ENCODE results near the gene ACAD10. TPM values are rescaled to one million over a fixed set of nuclear protein-coding genes. Genes with fewer than 3 reads are reported as not detected.
A peak's percentile ranks its signal among the peaks of the same experiment; 100 is the strongest.

The ACAD10 gene
- total RNA-seq, 4 donors from 2014 or later = 49.0 to 198 (median 54.7) TPM

GRCh38 chr12:111756196-111756595 lies 70.3 kb downstream of the ACAD10 start:
- intact Hi-C loops (cut with DNase I; ENCODE audit: low total_unique reads) = no loop called here
- Histone ChIP-seq H3K4me1 (peaks cover 0 to 16% (median 7%) of the 10 kb centered on the region in 4 donors), H3K27ac (no peak overlapping the region), H3K27me3 (no peaks in the 10 kb centered on the region), H3K4me3 (no peak overlapping the region), H3K36me3 (no peaks in the 10 kb centered on the region), H3K9me3 (no peaks in the 10 kb centered on the region)
- 95% methylated on average over 13 of the region's 15 CpGs; no CpG with 5 or more reads in 1 of the 2 donors for WGBS, 2 donors (ENCODE audit: low coverage in 1 of 2)
- no peak for DNase-seq
- in situ Hi-C loops (cut with MboI; ENCODE audit: low pct_ligation_motif_present in 1 of 4, low pct_unique_long_range_greater_than_20kb in 1 of 4, low sequenced_read_pairs in 3 of 4) = loop anchor here in 3 of 4 donors (10.0 kb wide), 1 partner anchor 49 kb away; no protein-coding TSS in a partner anchor
- TF ChIP-seq EP300 (IDR thresholded peaks at IDR 0.05; ENCODE audit: low read depth) = no peak
- TF ChIP-seq, protein P1, sequence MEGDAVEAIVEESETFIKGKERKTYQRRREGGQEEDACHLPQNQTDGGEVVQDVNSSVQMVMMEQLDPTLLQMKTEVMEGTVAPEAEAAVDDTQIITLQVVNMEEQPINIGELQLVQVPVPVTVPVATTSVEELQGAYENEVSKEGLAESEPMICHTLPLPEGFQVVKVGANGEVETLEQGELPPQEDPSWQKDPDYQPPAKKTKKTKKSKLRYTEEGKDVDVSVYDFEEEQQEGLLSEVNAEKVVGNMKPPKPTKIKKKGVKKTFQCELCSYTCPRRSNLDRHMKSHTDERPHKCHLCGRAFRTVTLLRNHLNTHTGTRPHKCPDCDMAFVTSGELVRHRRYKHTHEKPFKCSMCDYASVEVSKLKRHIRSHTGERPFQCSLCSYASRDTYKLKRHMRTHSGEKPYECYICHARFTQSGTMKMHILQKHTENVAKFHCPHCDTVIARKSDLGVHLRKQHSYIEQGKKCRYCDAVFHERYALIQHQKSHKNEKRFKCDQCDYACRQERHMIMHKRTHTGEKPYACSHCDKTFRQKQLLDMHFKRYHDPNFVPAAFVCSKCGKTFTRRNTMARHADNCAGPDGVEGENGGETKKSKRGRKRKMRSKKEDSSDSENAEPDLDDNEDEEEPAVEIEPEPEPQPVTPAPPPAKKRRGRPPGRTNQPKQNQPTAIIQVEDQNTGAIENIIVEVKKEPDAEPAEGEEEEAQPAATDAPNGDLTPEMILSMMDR (IDR thresholded peaks at IDR 0.05) = no peak
- TF ChIP-seq POLR2AphosphoS5 (IDR thresholded peaks at IDR 0.05) = no peak
- TF ChIP-seq POLR2A (IDR thresholded peaks at IDR 0.05) = no peak

DNA sequence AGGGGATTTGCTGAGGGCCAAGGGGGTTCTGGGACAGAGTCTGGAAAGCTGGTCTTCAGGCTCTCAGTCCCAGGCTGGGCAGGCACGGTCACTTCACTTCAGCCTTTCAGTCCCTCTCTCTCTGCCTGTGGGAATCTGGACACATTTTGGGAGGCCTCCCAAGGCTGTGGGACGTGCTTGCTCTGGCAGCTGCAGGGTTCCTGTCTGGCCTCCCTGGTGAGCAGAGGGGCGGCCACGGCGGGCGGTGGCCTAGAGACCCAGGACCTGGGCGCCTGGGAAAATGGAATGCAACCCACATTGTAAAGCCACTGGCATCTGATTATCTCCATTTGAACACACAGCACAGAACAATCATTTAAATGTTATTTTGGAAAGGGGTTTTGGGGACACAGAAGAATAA lies 70.8 kb downstream of the ACAD10 start:
- no peak for DNase-seq
- no peaks in the 10 kb centered on the region for H3K36me3 ChIP-seq
- intact Hi-C loops (cut with DNase I; ENCODE audit: low total_unique reads) (no loop called here), in situ Hi-C loops (cut with MboI; ENCODE audit: low pct_ligation_motif_present in 1 of 4, low pct_unique_long_range_greater_than_20kb in 1 of 4, low sequenced_read_pairs in 3 of 4) (loop anchor here in 3 of 4 donors (10.0 kb wide), 1 partner anchor 48 kb away; no protein-coding TSS in a partner anchor)
- no peak overlapping the region for H3K4me3 ChIP-seq
- no peak overlapping the region for H3K27ac ChIP-seq
- no peaks in the 10 kb centered on the region for H3K27me3 ChIP-seq
- 93% methylated on average over 7 of the region's 7 CpGs; no CpG with 5 or more reads in 1 of the 2 donors for WGBS, 2 donors (ENCODE audit: low coverage in 1 of 2)
- H3K9me3 ChIP-seq = no peaks in the 10 kb centered on the region
- no peak for TF ChIP-seq POLR2AphosphoS5 (IDR thresholded peaks at IDR 0.05)
- no peak for TF ChIP-seq EP300 (IDR thresholded peaks at IDR 0.05; ENCODE audit: low read depth)
- TF ChIP-seq POLR2A (IDR thresholded peaks at IDR 0.05) = no peak
- TF ChIP-seq, protein P1 (IDR thresholded peaks at IDR 0.05) = no peak
- peaks cover 0 to 16% (median 7%) of the 10 kb centered on the region in 4 donors for H3K4me1 ChIP-seq

GRCh38 chr12:111757361-111758119 lies 71.7 kb downstream of the ACAD10 start:
- TF ChIP-seq POLR2A (IDR thresholded peaks at IDR 0.05) = no peak
- DNase-seq = peak; percentile 54
- intact Hi-C loops (cut with DNase I; ENCODE audit: low total_unique reads) (no loop called here), in situ Hi-C loops (cut with MboI; ENCODE audit: low pct_ligation_motif_present in 1 of 4, low pct_unique_long_range_greater_than_20kb in 1 of 4, low sequenced_read_pairs in 3 of 4) (loop anchor here in 3 of 4 donors (10.0 kb wide), 1 partner anchor 47 kb away; no protein-coding TSS in a partner anchor)
- no peak overlapping the region for H3K4me3 ChIP-seq
- H3K9me3 ChIP-seq = no peaks in the 10 kb centered on the region
- 67% methylated on average over 14 of the region's 15 CpGs; no CpG with 5 or more reads in 1 of the 2 donors for WGBS, 2 donors (ENCODE audit: low coverage in 1 of 2)
- H3K27me3 ChIP-seq = no peaks in the 10 kb centered on the region
- H3K36me3 ChIP-seq = no peaks in the 10 kb centered on the region
- H3K27ac ChIP-seq = peak overlapping the region; percentile 17 to 53 (median 20)
- H3K4me1 ChIP-seq = peaks cover 0 to 16% (median 7%) of the 10 kb centered on the region in 4 donors

DNA sequence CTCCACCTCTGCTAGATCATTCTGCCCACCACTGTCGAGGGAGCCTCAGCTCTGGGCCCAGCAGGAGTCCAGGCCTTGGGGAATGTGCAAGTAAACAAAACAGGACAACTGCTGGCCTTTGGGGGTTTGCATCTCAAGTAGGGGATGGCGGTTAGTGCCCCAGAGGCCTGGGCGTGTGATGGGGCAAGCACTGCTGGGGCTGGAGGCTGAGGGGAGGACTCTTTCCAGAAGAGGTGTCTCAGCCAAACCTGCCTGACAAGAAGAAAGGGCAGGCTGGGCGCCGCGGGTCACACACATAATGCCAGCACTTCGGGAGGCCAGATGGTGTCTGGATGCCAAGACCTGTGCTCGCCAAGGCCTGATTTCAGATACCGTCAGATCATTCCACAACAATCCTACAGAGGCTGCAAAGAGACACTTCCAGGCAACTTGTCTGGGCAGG lies 72.3 kb downstream of the ACAD10 start:
- Histone ChIP-seq H3K4me3 (no peak overlapping the region), H3K9me3 (no peaks in the 10 kb centered on the region), H3K36me3 (no peaks in the 10 kb centered on the region), H3K27me3 (no peaks in the 10 kb centered on the region), H3K4me1 (peaks cover 0 to 14% (median 6%) of the 10 kb centered on the region in 4 donors), H3K27ac (peak overlapping the region; percentile 17 to 53 (median 20))
- no peak for DNase-seq
- TF ChIP-seq EP300 (IDR thresholded peaks at IDR 0.05; ENCODE audit: low read depth) (no peak), POLR2AphosphoS5 (IDR thresholded peaks at IDR 0.05) (no peak), POLR2A (IDR thresholded peaks at IDR 0.05) (no peak)
- TF ChIP-seq, protein P1 (IDR thresholded peaks at IDR 0.05) = no peak
- WGBS, 2 donors (ENCODE audit: low coverage in 1 of 2) = 75% methylated on average over 9 of the region's 9 CpGs; no CpG with 5 or more reads in 1 of the 2 donors
- intact Hi-C loops (cut with DNase I; ENCODE audit: low total_unique reads) = no loop called here
- in situ Hi-C loops (cut with MboI; ENCODE audit: low pct_ligation_motif_present in 1 of 4, low pct_unique_long_range_greater_than_20kb in 1 of 4, low sequenced_read_pairs in 3 of 4) = loop anchor here in 3 of 4 donors (10.0 kb wide), 1 partner anchor 47 kb away; no protein-coding TSS in a partner anchor
